HG03066 (cell line): Measurements from ENCODE around the gene SQSTM1.
"Not testable (repeated sequence)": the region's sequence is repeated elsewhere in the genome, so short reads cannot be mapped to it uniquely, and the experiment has no call there.

ENCODE experiments used
- ATAC-seq: cut with Tn5 transposase; IDR thresholded peaks from one replicate; pipeline ENCODE4 v1.9.1; 2021; ENCODE audit warnings: low read depth; ENCODE audit not compliant: unreplicated experiment

SQSTM1 gene

DNA sequence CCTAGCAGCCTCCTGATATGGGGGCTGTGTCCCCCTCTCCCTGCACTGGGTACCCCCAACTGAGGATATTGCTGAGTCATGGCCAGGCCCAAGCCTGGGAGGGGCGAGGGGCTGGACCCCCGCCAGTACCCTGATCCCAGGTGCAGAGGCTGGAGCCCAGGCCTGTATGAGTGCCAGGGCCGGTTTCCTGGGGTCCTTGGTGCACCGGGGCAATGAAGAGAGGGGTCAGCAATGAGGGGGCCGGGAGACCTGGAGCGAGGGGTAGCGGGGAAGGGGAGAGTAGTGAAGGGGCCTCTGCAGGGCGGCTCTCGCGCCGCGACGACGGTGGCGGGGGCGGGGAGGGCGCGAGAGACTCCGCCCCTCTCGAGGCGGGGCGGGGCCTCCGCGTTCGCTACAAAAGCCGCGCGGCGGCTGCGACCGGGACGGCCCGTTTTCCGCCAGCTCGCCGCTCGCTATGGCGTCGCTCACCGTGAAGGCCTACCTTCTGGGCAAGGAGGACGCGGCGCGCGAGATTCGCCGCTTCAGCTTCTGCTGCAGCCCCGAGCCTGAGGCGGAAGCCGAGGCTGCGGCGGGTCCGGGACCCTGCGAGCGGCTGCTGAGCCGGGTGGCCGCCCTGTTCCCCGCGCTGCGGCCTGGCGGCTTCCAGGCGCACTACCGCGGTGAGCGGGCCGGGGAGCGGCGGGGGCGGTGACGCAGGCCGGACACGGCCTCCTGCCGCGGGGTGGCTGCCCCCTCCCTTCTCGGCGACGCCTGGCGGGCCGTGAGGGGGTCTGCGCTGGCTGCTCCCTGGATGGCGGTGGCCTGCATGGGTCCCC lies at the start of gene SQSTM1:
Gene SQSTM1 (plus strand): TSS at position 423 of the 815 bp plus-strand sequence. CDS start 32 bp downstream, at position 455.
- ATAC-seq = peak; percentile 36

DNA sequence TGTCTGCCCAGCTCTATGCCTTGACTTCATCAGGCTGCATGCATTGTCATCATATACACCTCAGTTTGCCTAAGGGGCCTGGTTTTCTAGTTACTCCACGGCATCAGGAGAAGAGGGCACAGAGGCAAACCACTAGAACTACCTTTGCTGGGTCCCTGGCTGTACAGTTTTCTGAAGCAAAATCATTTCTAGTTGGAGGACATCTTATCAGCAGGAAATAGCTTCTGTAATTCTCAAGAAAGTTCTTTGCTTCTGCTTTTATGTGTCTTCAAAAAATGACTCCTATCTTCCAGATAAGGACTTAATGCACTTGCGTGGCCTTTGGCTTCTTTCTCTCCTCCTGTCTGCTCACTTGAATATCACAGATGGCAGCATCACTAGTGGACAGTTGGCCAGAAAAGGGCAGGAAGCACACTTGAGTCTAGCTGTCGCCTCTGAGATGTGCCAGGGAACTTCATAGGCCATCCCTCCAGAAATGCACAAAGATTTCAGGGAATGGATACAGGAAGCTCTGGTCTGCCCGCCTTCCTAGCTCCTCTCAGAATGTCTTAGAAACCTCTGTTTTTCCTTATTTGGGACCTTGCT lies 49.3 kb upstream of the SQSTM1 start:
- no peak for ATAC-seq

DNA sequence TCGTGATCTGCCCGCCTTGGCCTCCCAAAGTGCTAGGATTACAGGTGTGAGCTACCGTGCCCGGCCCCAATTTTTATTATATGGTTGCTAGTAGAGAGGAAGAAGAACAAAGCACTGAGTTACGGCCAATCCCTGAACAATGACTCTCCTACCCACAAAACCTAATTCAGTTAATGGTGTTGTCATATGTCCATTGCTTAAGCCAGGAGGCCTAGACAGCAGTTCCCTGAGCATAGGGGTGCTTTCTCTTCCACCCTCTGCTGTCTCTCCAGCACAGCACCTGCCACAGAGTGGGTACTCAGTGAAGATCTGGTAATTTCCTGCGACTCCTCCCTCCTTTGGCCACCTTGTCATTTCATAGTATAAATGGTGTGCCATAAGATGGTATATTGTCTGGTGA lies 48.4 kb upstream of the SQSTM1 start:
- ATAC-seq = no peak

DNA sequence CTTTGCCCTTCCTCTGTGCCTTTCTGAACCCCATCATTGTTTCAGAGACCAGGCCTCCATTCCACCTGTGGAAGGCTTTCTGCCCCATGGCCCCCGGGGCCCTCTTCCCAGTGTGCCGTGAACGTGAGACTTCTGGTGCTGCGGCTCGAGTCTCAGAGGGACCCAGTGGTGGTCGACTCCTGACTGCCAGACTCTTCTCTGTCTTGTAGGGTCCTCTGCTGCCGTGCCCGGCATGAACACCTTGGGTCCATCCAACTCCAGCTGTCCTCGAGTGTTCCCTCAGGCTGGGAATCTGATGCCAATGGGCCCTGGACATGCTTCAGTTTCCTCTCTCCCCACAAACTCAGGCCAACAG lies 47.0 kb upstream of the SQSTM1 start:
- ATAC-seq = no peak

DNA sequence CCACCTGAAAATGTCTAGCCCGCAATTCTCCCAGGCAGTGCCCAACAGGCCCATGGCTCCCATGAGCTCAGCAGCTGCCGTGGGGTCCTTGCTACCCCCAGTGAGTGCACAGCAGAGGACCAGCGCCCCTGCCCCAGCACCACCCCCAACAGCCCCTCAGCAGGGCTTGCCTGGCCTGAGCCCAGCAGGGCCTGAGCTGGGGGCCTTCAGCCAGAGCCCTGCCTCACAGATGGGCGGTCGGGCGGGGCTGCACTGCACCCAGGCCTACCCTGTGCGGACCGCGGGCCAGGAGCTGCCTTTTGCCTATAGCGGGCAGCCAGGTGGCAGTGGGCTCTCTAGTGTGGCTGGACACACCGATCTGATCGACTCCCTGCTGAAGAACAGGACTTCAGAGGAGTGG lies 46.3 kb upstream of the SQSTM1 start:
- ATAC-seq = no peak

DNA sequence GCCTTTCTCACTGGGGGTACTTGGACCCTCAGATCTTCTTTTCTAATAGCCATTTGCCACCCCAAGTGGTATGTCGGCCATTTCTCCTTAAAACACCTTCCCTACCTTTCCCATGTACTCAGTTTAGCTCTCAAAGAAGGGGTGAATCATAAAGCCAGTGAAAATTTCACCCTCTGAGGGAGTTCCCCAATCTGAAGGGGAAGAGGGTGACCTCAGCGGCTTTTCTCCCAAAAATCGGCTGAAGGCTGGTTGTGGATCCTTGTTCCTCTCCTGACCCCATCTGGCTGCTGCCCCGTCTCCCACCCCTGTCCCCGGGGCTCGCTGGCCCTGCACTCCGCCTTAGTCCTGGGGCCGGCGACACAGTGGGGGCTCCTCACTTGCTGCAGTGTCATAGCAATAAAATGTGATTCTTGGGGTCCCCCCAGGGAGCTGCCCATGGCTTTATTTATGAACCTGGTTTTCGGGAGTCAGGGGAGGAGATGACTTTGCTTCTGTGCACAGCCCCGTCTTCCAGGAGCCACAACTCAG lies 44.2 kb upstream of the SQSTM1 start:
- no peak for ATAC-seq

DNA sequence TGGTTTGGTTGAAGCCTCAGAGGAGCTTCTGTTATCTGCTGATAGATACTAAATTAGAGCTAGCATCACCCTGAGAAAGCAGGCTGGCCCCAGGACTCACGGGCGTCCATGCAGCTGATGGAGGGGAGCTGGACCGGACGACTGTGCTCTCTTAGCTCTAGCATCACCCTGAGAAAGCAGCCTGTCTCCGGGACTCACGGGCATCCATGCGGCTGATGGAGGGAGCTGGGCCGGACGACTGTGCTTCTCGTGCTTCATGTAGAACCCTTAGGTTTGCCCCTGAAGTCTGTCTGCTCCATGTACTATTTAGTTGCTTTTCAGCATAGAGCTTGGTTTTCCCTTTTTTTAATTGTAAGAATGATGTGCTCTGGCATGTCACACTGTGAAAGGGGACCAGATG lies 43.2 kb upstream of the SQSTM1 start:
- ATAC-seq = no peak

DNA sequence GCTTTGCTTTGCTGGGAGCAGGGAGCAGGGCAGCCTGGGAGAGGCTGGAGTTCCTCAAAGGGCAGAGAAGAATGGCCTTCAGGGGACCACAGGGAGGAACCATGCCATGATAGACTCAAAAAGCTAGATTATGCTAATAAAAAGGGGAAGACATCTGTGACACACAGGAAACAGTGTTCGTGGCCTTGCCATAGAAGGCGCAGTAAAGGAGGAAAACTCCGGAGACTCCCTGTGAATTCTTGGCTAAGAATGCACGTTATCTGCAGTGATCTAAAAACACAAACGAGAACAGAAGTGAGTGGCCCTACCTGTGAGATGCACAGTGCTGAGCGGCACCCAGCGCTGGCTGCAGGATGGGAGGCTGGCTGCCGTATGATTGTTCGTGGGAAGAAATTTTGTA lies 42.8 kb upstream of the SQSTM1 start:
- no peak for ATAC-seq

DNA sequence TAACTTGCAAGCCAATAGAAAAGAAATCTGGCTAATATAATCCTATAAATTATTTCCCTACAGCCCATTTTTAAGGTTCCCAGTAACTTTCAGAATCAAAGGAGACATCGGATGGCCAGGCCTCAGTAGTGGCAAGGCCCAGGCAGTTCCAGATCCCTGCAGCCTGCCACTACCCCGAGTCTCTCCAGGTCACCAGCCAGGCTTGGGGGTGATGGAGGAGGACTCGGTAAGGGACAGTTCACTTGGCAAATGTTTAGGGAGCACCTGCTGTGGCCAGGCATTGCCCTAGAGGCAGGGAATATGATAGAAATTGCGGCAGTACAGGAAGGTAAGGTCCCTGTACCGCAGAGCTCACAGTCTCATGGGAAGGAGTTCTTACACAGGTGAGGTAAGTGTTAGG lies 42.1 kb upstream of the SQSTM1 start:
- no peak for ATAC-seq

DNA sequence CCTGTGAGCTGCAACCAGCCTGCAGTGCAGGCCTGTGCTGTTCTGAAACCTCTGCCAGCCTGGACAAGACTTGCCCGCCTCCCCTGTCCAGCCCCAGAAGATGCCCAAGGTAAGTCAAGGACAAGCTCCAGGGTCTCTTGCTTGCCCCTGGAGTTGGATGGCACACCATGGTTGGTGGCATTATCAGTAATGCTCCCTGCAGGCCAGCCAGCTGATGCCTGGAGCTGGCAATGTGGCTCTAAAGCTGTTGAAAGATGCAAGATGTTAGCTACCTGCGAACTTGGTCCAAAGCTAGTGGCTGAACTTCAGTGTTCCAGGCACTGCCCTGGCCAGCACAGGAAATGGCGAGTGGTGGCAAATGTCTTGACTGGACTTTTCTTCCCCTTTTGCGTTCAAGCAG lies 40.9 kb upstream of the SQSTM1 start:
- ATAC-seq = no peak

DNA sequence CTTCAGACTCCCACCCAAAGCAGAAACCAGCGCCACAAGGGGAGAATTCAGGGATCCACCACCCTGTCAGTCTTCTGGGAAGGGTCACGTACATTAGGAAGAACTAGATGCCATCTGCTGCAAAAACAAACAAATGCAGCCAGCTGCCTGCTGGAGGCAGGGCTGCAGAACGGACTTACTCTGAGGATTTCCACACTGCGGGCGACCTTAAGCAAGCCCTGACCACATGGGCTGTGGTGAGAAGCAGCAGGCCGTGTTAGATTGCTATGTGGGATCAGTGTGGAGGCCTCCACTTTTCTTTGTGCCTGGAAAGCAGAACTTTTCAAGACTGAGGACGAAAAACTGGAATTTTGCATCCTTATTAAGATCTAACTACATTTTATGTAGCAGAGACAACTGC lies 40.3 kb upstream of the SQSTM1 start:
- no peak for ATAC-seq

DNA sequence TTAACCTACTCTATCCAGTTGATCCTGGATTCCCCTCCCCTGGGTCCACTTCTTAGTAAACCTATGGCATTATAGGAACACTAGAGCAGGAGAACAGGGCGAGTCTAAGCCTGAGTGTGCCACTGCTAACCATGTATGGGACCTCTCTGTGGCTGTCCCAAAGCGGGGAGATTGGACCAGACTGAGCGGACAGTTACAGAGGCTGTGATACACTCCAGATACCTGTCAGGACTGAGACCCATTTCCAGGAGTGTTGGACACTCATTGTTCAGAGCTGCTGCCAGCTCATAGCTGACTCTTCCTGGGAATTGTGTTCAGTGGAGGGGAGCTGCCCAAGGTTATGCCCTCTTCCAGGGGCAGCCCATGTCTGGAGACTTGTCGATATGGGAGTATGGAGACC lies 38.9 kb upstream of the SQSTM1 start:
- no peak for ATAC-seq

DNA sequence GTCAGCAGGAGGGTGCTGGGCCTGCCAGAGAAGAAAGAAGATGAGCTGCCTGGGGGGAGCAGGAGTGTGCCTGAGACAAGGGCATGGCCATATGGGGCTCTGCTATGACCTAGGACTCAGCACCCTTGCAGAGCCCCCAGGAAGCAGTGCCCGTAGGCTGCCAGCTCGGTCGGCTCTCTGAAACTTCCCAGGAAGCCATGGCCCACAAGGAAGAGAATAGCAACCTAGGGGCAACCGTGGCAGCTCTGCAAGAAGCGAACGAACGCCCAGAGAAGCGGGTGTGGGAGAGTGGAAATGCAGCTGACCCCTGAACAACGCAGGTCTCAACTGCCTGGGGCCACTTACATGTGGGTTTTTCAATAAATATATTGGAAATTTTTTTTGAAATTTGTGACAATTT lies 37.6 kb upstream of the SQSTM1 start:
- no peak for ATAC-seq

DNA sequence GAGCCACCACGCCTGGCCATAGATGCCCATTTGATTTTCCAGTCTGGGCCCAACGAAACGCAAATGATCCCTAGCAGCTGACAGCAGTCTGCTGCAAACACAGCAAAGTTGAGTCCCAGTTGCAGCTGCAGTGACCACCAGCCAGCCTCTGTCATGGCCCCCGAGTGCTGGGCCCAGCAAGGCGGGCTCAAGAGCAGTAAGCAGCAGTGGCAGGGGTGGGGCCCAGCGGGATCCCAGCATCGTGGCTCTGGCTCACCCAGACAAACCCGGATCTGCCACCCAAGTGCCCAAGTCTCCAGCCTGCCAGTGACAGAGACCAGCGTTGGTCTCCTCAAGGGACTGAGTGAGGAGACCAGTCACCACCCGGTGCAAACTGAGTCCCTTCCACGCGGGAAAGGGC lies 33.8 kb upstream of the SQSTM1 start:
- ATAC-seq = no peak

DNA sequence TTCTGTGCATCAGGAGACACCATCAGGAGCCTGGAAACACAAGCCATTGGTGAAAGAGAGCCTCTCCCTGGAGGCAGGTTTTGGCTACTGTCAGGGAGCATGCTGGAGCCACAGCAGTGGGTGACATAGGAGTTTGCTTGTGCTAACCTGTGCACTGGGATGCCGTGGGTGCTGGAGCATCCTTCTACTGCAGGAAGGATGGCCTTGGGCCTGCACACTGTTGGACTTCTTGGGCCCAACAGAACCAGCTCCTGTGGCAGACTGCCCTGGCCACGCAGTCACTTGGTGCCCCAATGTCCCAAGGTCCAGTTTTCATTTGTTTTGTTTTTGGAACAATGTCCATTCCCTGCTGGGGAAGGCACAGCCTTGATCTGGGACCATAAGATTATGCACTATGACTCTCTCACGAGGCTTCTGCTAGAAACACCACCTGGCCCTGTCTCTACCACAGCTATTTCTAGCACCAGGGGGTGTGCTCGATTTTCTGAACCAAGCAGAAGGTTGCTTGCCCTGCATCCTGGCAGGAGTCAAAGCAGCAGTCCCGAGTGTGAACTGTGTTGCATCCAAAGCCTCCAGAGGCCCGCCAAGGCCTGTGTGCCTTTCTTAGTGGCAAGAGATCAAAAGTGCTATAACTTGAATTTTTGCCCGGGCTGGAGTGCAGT lies 32.4 kb upstream of the SQSTM1 start:
- no peak for ATAC-seq

DNA sequence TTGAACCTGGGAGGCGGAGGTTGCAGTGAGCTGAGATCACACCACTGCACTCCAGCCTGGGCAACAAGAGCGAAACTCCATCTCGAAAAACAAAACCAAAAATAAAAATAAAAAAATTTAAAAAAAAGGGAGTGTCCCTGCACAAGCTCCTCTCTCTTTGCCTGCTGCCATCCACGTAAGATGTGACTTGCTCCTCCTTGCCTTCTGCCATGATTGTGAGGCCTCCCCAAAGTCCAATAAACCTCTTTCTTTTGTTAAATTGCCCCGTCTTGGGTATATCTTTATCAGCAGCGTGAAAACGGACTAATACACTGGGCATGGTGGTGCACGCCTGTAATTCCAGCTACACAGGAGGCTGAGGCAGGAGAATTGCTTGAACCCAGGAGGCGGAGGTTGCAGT lies 31.4 kb upstream of the SQSTM1 start:
- not testable (repeated sequence) for ATAC-seq

DNA sequence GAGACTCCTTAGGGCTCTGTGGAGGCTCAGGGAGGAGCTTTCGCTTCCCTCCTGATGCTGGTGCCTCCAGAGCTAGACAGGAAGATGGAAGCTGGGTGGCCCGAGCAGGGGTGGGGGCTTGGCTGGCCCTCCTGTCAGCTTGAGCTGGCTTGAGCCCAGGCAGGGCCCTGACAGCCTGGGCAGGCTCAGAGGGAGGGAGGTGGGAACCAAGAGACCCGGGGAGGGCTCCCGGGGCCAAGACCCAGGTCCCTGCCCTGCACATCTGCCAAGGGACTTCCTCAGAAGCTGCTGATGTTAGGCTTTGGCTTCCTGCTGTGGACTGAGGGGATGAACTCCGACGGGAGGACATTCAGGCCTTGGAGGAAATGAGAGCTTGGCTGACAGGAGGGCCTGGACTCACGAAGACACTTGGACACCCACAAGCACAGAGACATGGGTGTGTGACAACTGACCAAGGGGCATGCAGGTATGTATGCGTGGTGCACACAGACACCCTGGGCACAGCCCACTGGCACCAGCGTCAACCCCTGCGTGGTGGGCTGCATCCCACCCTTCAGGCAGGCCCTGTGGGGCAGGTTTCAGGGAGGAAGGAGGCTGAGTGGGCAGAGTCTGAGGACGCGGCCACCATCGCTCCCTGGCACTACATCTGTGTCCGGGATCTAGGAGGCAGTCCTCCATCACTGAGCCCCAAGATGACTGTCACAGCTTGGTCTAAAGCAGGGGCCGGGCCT lies 28.7 kb upstream of the SQSTM1 start:
- ATAC-seq = no peak

DNA sequence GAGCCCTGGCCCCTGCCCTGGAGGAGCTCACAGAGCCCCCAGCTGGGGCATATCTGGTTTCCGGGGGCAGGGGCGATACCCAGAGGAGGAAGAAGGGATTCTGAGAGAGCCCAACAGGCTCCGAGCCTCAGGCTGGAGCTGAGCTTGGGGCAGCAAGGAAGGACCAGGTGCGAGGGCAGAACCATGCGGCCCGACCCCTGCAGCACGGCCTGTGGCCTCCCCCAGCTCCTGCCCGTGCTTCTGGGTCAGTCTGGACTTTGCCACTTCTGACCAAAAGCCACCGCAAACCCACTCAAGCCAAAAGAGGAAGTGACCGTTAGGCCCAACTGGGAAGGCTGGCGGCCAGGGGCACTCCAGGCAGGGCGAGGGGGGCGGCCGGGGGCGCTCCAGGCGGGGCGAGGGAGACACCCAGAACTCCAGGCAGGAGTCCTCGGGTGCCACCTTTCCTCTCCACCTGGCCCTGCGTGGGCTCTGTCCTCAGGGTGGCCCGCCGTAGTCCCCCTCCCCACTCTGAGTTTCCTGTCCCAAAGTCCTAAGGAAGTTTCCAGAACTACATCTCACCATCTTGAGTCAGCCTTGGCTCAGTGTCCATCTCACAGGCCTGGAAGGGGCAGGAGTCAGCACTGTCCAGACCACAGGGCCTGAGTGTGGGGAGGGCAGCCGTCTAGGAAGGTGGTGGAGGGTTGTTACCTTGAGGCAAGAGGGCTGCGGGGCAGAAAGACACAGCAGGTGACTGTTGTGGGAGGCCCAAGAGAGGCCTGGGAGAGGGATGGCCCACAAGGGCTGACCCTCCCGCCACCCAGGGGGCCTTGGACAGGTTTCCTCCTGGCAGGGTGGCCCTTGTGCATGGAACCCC lies 27.9 kb upstream of the SQSTM1 start:
- no peak for ATAC-seq

DNA sequence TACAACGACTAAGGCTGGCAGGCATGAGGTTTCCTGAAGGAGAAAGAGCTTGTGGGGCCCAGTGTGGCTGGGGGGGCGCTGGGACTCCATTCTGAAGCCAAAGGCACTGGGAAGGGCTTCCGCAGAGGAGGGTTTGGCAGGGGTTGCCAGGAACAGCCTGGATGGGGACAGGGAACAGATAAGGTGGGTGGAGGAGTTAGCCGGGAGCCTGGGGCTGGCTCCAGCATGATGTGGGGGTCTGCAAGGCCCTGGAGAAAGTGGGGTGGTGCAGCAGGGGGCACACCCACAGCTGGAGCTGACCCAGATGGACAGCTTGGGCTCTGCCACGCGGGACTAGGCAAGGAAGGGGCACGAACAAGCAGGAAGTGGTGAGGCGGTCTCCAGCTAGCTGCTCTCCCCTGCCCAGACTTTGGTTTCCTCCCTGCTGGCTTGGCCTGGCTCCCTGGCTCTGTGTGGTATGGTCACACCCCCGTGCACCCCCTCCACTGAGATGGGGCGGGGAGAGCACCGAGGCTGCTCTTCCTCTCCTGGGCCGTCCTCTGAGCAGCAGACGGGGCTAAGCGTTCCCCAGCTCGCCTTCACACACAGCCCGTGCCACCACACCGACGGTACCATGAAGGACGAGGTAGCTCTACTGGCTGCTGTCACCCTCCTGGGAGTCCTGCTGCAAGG lies 27.1 kb upstream of the SQSTM1 start, which contains the start of gene LTC4S:
Gene LTC4S (plus strand): TSS at position 519 of the 672 bp plus-strand sequence. CDS start 95 bp downstream, at position 614.
- ATAC-seq = no peak
